ENCODE measurements around the gene LFNG. TPM values are rescaled to one million over a fixed set of nuclear protein-coding genes. Genes with fewer than 3 reads are reported as not detected.

The LFNG gene
- total RNA-seq, 1 experiment from 2014 or later, result 38.1 TPM

GRCh38 chr7:2475678-2476015 is 43.9 kb upstream of the LFNG start:
- Histone ChIP-seq H3K4me3 (ENCODE audit: low read depth in 2 of 2, low read length in 2 of 2) (no peak overlapping the region), H3K9me3 (ENCODE audit: control insufficient read depth, insufficient read depth, low read depth, low read length) (no peaks in the 10 kb centered on the region), H3K27ac (ENCODE audit: low read length) (no peak overlapping the region), H3K27me3 (ENCODE audit: control insufficient read depth, insufficient read depth, low read length) (no peaks in the 10 kb centered on the region), H3K36me3 (ENCODE audit: control insufficient read depth, insufficient read depth, low read length) (no peaks in the 10 kb centered on the region), H3K4me1 (ENCODE audit: control insufficient read depth, insufficient read depth, low read length) (peaks cover 25% of the 10 kb centered on the region)
- ATAC-seq (no peak), DNase-seq (ENCODE audit: low read depth, low spot score) (no peak)
- ChIA-PET POLR2A (no interaction called here), CTCF (interaction anchor here (0.9 to 1.1 kb wide), 2 partner anchors 23 to 48 kb away, joined by 3 to 6 read pairs; no protein-coding TSS in a partner anchor)
- TF ChIP-seq, protein P1, sequence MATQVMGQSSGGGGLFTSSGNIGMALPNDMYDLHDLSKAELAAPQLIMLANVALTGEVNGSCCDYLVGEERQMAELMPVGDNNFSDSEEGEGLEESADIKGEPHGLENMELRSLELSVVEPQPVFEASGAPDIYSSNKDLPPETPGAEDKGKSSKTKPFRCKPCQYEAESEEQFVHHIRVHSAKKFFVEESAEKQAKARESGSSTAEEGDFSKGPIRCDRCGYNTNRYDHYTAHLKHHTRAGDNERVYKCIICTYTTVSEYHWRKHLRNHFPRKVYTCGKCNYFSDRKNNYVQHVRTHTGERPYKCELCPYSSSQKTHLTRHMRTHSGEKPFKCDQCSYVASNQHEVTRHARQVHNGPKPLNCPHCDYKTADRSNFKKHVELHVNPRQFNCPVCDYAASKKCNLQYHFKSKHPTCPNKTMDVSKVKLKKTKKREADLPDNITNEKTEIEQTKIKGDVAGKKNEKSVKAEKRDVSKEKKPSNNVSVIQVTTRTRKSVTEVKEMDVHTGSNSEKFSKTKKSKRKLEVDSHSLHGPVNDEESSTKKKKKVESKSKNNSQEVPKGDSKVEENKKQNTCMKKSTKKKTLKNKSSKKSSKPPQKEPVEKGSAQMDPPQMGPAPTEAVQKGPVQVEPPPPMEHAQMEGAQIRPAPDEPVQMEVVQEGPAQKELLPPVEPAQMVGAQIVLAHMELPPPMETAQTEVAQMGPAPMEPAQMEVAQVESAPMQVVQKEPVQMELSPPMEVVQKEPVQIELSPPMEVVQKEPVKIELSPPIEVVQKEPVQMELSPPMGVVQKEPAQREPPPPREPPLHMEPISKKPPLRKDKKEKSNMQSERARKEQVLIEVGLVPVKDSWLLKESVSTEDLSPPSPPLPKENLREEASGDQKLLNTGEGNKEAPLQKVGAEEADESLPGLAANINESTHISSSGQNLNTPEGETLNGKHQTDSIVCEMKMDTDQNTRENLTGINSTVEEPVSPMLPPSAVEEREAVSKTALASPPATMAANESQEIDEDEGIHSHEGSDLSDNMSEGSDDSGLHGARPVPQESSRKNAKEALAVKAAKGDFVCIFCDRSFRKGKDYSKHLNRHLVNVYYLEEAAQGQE (IDR thresholded peaks at IDR 0.05; ENCODE audit: insufficient read depth in 1 of 2, low read depth in 2 of 2, low read length in 1 of 2), result no peak
- TF ChIP-seq, protein P2, sequence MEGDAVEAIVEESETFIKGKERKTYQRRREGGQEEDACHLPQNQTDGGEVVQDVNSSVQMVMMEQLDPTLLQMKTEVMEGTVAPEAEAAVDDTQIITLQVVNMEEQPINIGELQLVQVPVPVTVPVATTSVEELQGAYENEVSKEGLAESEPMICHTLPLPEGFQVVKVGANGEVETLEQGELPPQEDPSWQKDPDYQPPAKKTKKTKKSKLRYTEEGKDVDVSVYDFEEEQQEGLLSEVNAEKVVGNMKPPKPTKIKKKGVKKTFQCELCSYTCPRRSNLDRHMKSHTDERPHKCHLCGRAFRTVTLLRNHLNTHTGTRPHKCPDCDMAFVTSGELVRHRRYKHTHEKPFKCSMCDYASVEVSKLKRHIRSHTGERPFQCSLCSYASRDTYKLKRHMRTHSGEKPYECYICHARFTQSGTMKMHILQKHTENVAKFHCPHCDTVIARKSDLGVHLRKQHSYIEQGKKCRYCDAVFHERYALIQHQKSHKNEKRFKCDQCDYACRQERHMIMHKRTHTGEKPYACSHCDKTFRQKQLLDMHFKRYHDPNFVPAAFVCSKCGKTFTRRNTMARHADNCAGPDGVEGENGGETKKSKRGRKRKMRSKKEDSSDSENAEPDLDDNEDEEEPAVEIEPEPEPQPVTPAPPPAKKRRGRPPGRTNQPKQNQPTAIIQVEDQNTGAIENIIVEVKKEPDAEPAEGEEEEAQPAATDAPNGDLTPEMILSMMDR (IDR thresholded peaks at IDR 0.05), result no peak
- no peak for TF ChIP-seq POLR2AphosphoS5 (IDR thresholded peaks at IDR 0.05; ENCODE audit: low read depth, low read length)
- no peak for TF ChIP-seq SIN3A (IDR thresholded peaks at IDR 0.05; ENCODE audit: borderline replicate concordance, insufficient read depth, low read depth, low read length)
- TF ChIP-seq TCF7L2 (IDR thresholded peaks at IDR 0.05; ENCODE audit: low read depth, low read length), result no peak
- no TSS peak for BruUV-seq (replicated peaks)
- intact Hi-C loops (cut with micrococcal nuclease; ENCODE audit: unreplicated experiment), result loop anchor here (5.0 kb wide), 1 partner anchor 47 kb away; no protein-coding TSS in a partner anchor
- in situ Hi-C loops (cut with HindIII; ENCODE audit: low pct_unique_long_range_greater_than_20kb, low sequenced_read_pairs), result no loop called here

DNA sequence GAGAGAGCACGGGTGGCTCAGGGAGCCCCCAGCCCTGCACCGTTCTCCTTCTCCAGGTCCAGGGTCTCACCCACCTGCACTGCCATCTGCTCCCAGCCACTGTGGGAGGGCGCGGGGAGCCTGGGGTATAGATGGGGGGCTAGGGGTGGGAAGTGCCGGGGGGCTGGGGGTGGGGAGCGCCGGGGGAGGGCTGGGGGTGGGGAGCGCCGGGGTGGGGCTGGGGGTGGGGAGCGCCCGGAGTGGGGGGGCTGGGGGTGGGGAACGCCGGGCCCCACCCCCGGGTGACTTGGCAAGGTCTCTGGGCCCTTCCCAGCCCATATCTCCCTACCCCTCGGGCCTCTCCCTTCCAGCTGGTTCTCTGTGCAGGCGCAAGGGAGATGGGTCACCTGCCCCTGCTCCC is 43.3 kb upstream of the LFNG start, which contains the start of gene GRIFIN:
TSS of gene GRIFIN (minus strand) at position 101 of the 400 bp plus-strand sequence. CDS start at position 86, 15 bp downstream.
- no peak within 1 kb of the TSS for H3K4me3 ChIP-seq (ENCODE audit: low read depth in 2 of 2, low read length in 2 of 2)
- ChIA-PET CTCF (interaction anchor here (0.9 kb wide), 1 partner anchor 48 kb away, joined by 3 read pairs; no protein-coding TSS in a partner anchor), POLR2A (no interaction called here)
- H3K27ac ChIP-seq (ENCODE audit: low read length), result no peak within 1 kb of the TSS
- intact Hi-C loops (cut with micrococcal nuclease; ENCODE audit: unreplicated experiment) (loop anchor here (5.0 kb wide), 1 partner anchor 46 kb away; no protein-coding TSS in a partner anchor), in situ Hi-C loops (cut with HindIII; ENCODE audit: low pct_unique_long_range_greater_than_20kb, low sequenced_read_pairs) (no loop called here)
- TF ChIP-seq POLR2AphosphoS5 (IDR thresholded peaks at IDR 0.05; ENCODE audit: low read depth, low read length), result no peak
- TF ChIP-seq, protein P1 (IDR thresholded peaks at IDR 0.05; ENCODE audit: insufficient read depth in 1 of 2, low read depth in 2 of 2, low read length in 1 of 2), result no peak
- no peak for TF ChIP-seq TCF7L2 (IDR thresholded peaks at IDR 0.05; ENCODE audit: low read depth, low read length)
- TF ChIP-seq, protein P2 (IDR thresholded peaks at IDR 0.05), result no peak
- TF ChIP-seq SIN3A (IDR thresholded peaks at IDR 0.05; ENCODE audit: borderline replicate concordance, insufficient read depth, low read depth, low read length), result no peak
- DNase-seq (ENCODE audit: low read depth, low spot score) (no peak), ATAC-seq (no peak)
- no peaks in the 10 kb centered on the region for H3K27me3 ChIP-seq (ENCODE audit: control insufficient read depth, insufficient read depth, low read length)
- no TSS peak for BruUV-seq (replicated peaks)
- H3K9me3 ChIP-seq (ENCODE audit: control insufficient read depth, insufficient read depth, low read depth, low read length), result no peaks in the 10 kb centered on the region
- H3K4me1 ChIP-seq (ENCODE audit: control insufficient read depth, insufficient read depth, low read length), result peaks cover 22% of the 10 kb centered on the region
- no peaks in the 10 kb centered on the region for H3K36me3 ChIP-seq (ENCODE audit: control insufficient read depth, insufficient read depth, low read length)
